ENCODE results near the gene ETV4.
"Not testable (repeated sequence)": the region's sequence is repeated elsewhere in the genome, so short reads cannot be mapped to it uniquely, and the experiment has no call there.

DNA sequence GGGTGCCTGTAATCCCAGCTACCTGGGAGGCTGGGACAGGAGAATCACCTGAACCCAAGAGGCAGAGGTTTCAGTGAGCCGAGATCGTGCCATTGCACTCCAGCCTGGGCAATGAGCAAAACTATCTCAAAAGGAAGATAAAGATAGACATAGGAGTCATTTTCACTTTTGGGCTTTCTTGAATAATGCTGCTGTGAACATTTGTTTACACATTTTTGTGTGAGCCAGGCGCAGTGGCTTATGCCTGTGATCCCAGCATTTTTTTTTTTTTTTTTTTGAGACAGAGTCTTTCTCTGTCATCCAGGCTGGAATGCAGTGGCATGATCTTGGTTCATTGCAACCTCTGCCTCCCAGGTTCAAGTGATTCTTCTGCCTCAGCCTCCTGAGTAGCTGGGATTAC is 34.9 kb downstream of the ETV4 start:
- TF ChIP-seq, protein P1, sequence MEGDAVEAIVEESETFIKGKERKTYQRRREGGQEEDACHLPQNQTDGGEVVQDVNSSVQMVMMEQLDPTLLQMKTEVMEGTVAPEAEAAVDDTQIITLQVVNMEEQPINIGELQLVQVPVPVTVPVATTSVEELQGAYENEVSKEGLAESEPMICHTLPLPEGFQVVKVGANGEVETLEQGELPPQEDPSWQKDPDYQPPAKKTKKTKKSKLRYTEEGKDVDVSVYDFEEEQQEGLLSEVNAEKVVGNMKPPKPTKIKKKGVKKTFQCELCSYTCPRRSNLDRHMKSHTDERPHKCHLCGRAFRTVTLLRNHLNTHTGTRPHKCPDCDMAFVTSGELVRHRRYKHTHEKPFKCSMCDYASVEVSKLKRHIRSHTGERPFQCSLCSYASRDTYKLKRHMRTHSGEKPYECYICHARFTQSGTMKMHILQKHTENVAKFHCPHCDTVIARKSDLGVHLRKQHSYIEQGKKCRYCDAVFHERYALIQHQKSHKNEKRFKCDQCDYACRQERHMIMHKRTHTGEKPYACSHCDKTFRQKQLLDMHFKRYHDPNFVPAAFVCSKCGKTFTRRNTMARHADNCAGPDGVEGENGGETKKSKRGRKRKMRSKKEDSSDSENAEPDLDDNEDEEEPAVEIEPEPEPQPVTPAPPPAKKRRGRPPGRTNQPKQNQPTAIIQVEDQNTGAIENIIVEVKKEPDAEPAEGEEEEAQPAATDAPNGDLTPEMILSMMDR (IDR thresholded peaks at IDR 0.05): not testable (repeated sequence)
- TF ChIP-seq POLR2A (IDR thresholded peaks at IDR 0.05): not testable (repeated sequence)

Measured in thyroid gland (tissue), 4 donors.